ENCODE data around the gene MORN3. TPM values are rescaled to one million over a fixed set of nuclear protein-coding genes. Genes with fewer than 3 reads are reported as not detected.

MORN3 gene
- total and polyA plus RNA-seq, 10 of the 15 experiments (the other 5 are each of a cell fraction or from before 2014, with no cell fraction given), result 0.08 to 0.34 (median 0.17) TPM

GRCh38 chr12:121649322-121649721 is 20.1 kb downstream of the MORN3 start:
- Histone ChIP-seq H3K4me1 (ENCODE audit: control insufficient read depth, insufficient read depth, low read length) (no peaks in the 10 kb centered on the region), H2AFZ (ENCODE audit: control insufficient read depth, low read depth, low read length) (no peak overlapping the region), H4K20me1 (ENCODE audit: control insufficient read depth, insufficient read depth) (no peaks in the 10 kb centered on the region), H3K4me3 (no peak overlapping the region), H3K27me3 (replicated peaks in 1 of 2; ENCODE audit: control insufficient read depth in 2 of 2, insufficient read depth in 2 of 2, low read length in 1 of 2) (no peaks in the 10 kb centered on the region), H3K79me2 (ENCODE audit: control insufficient read depth, insufficient read depth, low read length) (no peaks in the 10 kb centered on the region), H3K27ac (ENCODE audit: control insufficient read depth, insufficient read depth) (no peak overlapping the region), H3K36me3 (ENCODE audit: control insufficient read depth in 2 of 2, insufficient read depth in 2 of 2, low read length in 1 of 2) (no peaks in the 10 kb centered on the region), H3K4me2 (ENCODE audit: control insufficient read depth, insufficient read depth) (no peak overlapping the region), H3K9me3 (replicated peaks; ENCODE audit: control insufficient read depth, insufficient read depth, low read length) (no peaks in the 10 kb centered on the region), H3K9ac (ENCODE audit: control insufficient read depth, insufficient read depth, low read length) (no peak overlapping the region)
- ATAC-seq (no peak; the same call in 2 of the 3 replicates), DNase-seq (ENCODE audit: low read depth, low spot score) (no peak), FAIRE-seq (no peak)
- ChIA-PET CTCF (interaction anchor here (1.0 to 1.3 kb wide), 2 partner anchors 10 to 12 kb away, joined by 3 read pairs; no protein-coding TSS in a partner anchor), SMC1A (ENCODE audit: uncharacterized antibody, unreplicated experiment) (interaction anchor here (0.9 kb wide), 1 partner anchor 22 kb away, joined by 3 read pairs; no protein-coding TSS in a partner anchor), POLR2A (interaction anchor here (0.6 to 2.5 kb wide), 4 partner anchors 10 to 826 kb away, joined by 3 to 10 read pairs (median 4); partner anchors contain the start of gene ORAI1), RAD21 (ENCODE audit: unreplicated experiment) (no interaction called here)
- intact Hi-C loops (cut with micrococcal nuclease; ENCODE audit: unreplicated experiment), result no loop called here
- in situ Hi-C loops (cut with MboI), result no loop called here
- no TSS peak for BruUV-seq (replicated peaks)
- TF ChIP-seq CBFB (IDR thresholded peaks at IDR 0.05; ENCODE audit: low read depth), result no peak
- TF ChIP-seq, protein P1, sequence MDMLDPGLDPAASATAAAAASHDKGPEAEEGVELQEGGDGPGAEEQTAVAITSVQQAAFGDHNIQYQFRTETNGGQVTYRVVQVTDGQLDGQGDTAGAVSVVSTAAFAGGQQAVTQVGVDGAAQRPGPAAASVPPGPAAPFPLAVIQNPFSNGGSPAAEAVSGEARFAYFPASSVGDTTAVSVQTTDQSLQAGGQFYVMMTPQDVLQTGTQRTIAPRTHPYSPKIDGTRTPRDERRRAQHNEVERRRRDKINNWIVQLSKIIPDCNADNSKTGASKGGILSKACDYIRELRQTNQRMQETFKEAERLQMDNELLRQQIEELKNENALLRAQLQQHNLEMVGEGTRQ (IDR thresholded peaks at IDR 0.05; ENCODE audit: borderline replicate concordance, low read depth, low read length), result no peak
- 77% methylated on average over 5 of the region's 5 CpGs for WGBS (ENCODE audit: insufficient coverage, insufficient replicate concordance, low lambda C conversion rate, missing lambda C conversion rate)

- intact Hi-C loops (cut with micrococcal nuclease; ENCODE audit: unreplicated experiment), result no loop called here
- RAD21 ChIA-PET (ENCODE audit: unreplicated experiment), result no interaction called here
- no peak for TF ChIP-seq WRNIP1 (IDR thresholded peaks at IDR 0.05; ENCODE audit: borderline replicate concordance, low read depth, low read length)
- TF ChIP-seq MTA3 (IDR thresholded peaks at IDR 0.05; ENCODE audit: borderline replicate concordance, low read length), result no peak
- no peak for TF ChIP-seq EED (IDR thresholded peaks at IDR 0.05; ENCODE audit: low read depth)
- no peak for TF ChIP-seq CEBPB (IDR thresholded peaks at IDR 0.05; ENCODE audit: borderline replicate concordance in 1 of 2, low read depth in 2 of 2, low read length in 2 of 2)
- TF ChIP-seq RB1 (IDR thresholded peaks at IDR 0.05; ENCODE audit: borderline replicate concordance), result no peak
- no peak for TF ChIP-seq GABPA (IDR thresholded peaks at IDR 0.05; ENCODE audit: low read depth)
- no peak for TF ChIP-seq HDAC6 (IDR thresholded peaks at IDR 0.05; ENCODE audit: unreplicated experiment)
- TF ChIP-seq RELB (IDR thresholded peaks at IDR 0.05; ENCODE audit: low read depth), result no peak
- TF ChIP-seq EGR1 (IDR thresholded peaks at IDR 0.05; ENCODE audit: borderline replicate concordance in 1 of 2, low read depth in 2 of 2, low read length in 2 of 2), result no peak
Observed at GRCh38 chr12:121648458-121649028, 20.9 kb downstream of the MORN3 start.

More at GRCh38 chr12:121648458-121649028, 20.9 kb downstream of the MORN3 start:
- DNase-seq (ENCODE audit: low read depth, low spot score), result no peak
- Histone ChIP-seq H3K27ac (ENCODE audit: control insufficient read depth, insufficient read depth) (no peak overlapping the region), H3K4me3 (no peak overlapping the region), H3K4me2 (ENCODE audit: control insufficient read depth, insufficient read depth) (no peak overlapping the region), H2AFZ (ENCODE audit: control insufficient read depth, low read depth, low read length) (no peak overlapping the region), H4K20me1 (ENCODE audit: control insufficient read depth, insufficient read depth) (no peaks in the 10 kb centered on the region), H3K9ac (ENCODE audit: control insufficient read depth, insufficient read depth, low read length) (no peak overlapping the region), H3K4me1 (ENCODE audit: control insufficient read depth, insufficient read depth, low read length) (no peaks in the 10 kb centered on the region), H3K79me2 (ENCODE audit: control insufficient read depth, insufficient read depth, low read length) (no peaks in the 10 kb centered on the region), H3K27me3 (replicated peaks in 1 of 2; ENCODE audit: control insufficient read depth in 2 of 2, insufficient read depth in 2 of 2, low read length in 1 of 2) (no peaks in the 10 kb centered on the region), H3K9me3 (replicated peaks; ENCODE audit: control insufficient read depth, insufficient read depth, low read length) (no peaks in the 10 kb centered on the region), H3K36me3 (ENCODE audit: control insufficient read depth in 2 of 2, insufficient read depth in 2 of 2, low read length in 1 of 2) (no peaks in the 10 kb centered on the region)
- POLR2A ChIA-PET, result interaction anchor here (0.6 to 0.7 kb wide), 4 partner anchors 9 to 825 kb away, joined by 3 to 4 read pairs (median 3); no protein-coding TSS in a partner anchor
- BruUV-seq (replicated peaks), result no TSS peak
- in situ Hi-C loops (cut with MboI), result no loop called here
- over 99% methylated on average over 8 of the region's 11 CpGs for WGBS (ENCODE audit: insufficient coverage, insufficient replicate concordance, low lambda C conversion rate, missing lambda C conversion rate)
- SMC1A ChIA-PET (ENCODE audit: uncharacterized antibody, unreplicated experiment), result interaction anchor here (0.9 kb wide), 1 partner anchor 23 kb away, joined by 3 read pairs; no protein-coding TSS in a partner anchor
- no peak for ATAC-seq
- no peak for FAIRE-seq
- CTCF ChIA-PET, result interaction anchor here (0.9 kb wide), 1 partner anchor 11 kb away, joined by 4 read pairs; no protein-coding TSS in a partner anchor
